GM21367 (cell line): Measurements from ENCODE around the gene LRRC72.

ENCODE experiments used
- ATAC-seq: cut with Tn5 transposase; IDR thresholded peaks from one replicate; pipeline ENCODE4 v1.9.1; 2021; ENCODE audit not compliant: unreplicated experiment

The LRRC72 gene

GRCh38 chr7:16616122-16616521 lies 89.5 kb downstream of the LRRC72 start:
- no peak for ATAC-seq

- no peak for ATAC-seq
Observed at GRCh38 chr7:16616542-16616941, 89.9 kb downstream of the LRRC72 start.

GRCh38 chr7:16619979-16620408 lies 93.4 kb downstream of the LRRC72 start:
- ATAC-seq: peak; percentile 93

- ATAC-seq: no peak
Observed at GRCh38 chr7:16626388-16626787, 99.8 kb downstream of the LRRC72 start.

- no peak for ATAC-seq
Observed at GRCh38 chr7:16627236-16627635, 100.6 kb downstream of the LRRC72 start.

- no peak for ATAC-seq
Observed at GRCh38 chr7:16630654-16631053, 104.0 kb downstream of the LRRC72 start.
